Dermis microvascular lymphatic vessel endothelial cell (primary cell): ENCODE measurements around the gene MPPED1. TPM values are rescaled to one million over a fixed set of nuclear protein-coding genes. Genes with fewer than 3 reads are reported as not detected.

Experiments
- DNase-seq, 2 donors: peaks; one replicate each; pipeline versions ENCODE4 v3.0.0 to v3.0.0-alpha.2; 2010; ENCODE audit warnings: low read depth in 2 of 2
- total RNA-seq: library from RNA; depleted of rRNA; stranded (reverse); fragments of >200 nt; gene quantifications from 2 replicates; pipeline ENCODE4 v1.2.1, GENCODE V29; 2014

MPPED1 gene
- total RNA-seq, 1 donor from 2014 or later = not detected

- no peak for DNase-seq
Measured at GRCh38 chr22:43428521-43428920, 16.7 kb downstream of the MPPED1 start.

GRCh38 chr22:43429426-43429825 lies 17.6 kb downstream of the MPPED1 start:
- DNase-seq = no peak

- no peak for DNase-seq
Measured at GRCh38 chr22:43431808-43432554, 20.2 kb downstream of the MPPED1 start.

GRCh38 chr22:43432883-43433415 lies 21.1 kb downstream of the MPPED1 start:
- no peak for DNase-seq

- DNase-seq = no peak
Measured at GRCh38 chr22:43433451-43434274, 21.8 kb downstream of the MPPED1 start.

- no peak for DNase-seq
Measured at GRCh38 chr22:43434275-43434927, 22.6 kb downstream of the MPPED1 start.

GRCh38 chr22:43434928-43435311 lies 23.1 kb downstream of the MPPED1 start:
- no peak for DNase-seq

GRCh38 chr22:43435851-43436811 lies 24.3 kb downstream of the MPPED1 start:
- no peak for DNase-seq

- no peak for DNase-seq
Measured at GRCh38 chr22:43436868-43437267, 25.1 kb downstream of the MPPED1 start.

GRCh38 chr22:43437871-43438475 lies 26.2 kb downstream of the MPPED1 start:
- DNase-seq = no peak

- DNase-seq = no peak
Measured at GRCh38 chr22:43438666-43439347, 27.0 kb downstream of the MPPED1 start.

GRCh38 chr22:43439368-43440103 lies 27.7 kb downstream of the MPPED1 start:
- no peak for DNase-seq

- DNase-seq = no peak
Measured at GRCh38 chr22:43440104-43440387, 28.2 kb downstream of the MPPED1 start.

GRCh38 chr22:43440556-43440955 lies 28.7 kb downstream of the MPPED1 start:
- DNase-seq = no peak

GRCh38 chr22:43441216-43441615 lies 29.4 kb downstream of the MPPED1 start:
- DNase-seq = no peak

GRCh38 chr22:43441751-43442150 lies 29.9 kb downstream of the MPPED1 start:
- no peak for DNase-seq

- DNase-seq = no peak
Measured at GRCh38 chr22:43442386-43443151, 30.8 kb downstream of the MPPED1 start.

- DNase-seq = no peak
Measured at GRCh38 chr22:43443152-43443471, 31.3 kb downstream of the MPPED1 start.
